Measurements from ENCODE around the gene NXN.
A peak's percentile ranks its signal among the peaks of the same experiment; 100 is the strongest.

The NXN gene

GRCh38 chr17:979539-980405 lies at the start of gene NXN:
Gene NXN (minus strand): TSS chr17:979776.
- Histone ChIP-seq H3K27ac (ENCODE audit: low read depth, low read length) (peak within 1 kb of the TSS; percentile 87; the same call in 1 of the 2 replicates), H3K36me3 (ENCODE audit: control insufficient read depth, insufficient read depth, low read length) (no peaks in the 10 kb centered on the region), H3K9ac (ENCODE audit: low read length) (peak within 1 kb of the TSS; percentile 97), H3K9me3 (ENCODE audit: control insufficient read depth, insufficient read depth, low read depth, low read length) (no peaks in the 10 kb centered on the region), H3K27me3 (ENCODE audit: control insufficient read depth, insufficient read depth, low read length) (no peaks in the 10 kb centered on the region), H3K4me3 (ENCODE audit: low read depth, low read length) (peak within 1 kb of the TSS; percentile 97), H3K4me1 (ENCODE audit: control insufficient read depth, insufficient read depth, low read length) (peaks cover 24% of the 10 kb centered on the region)

GRCh38 chr17:1027044-1027443 lies 47.5 kb upstream of the NXN start:
- H3K4me3 ChIP-seq (ENCODE audit: low read depth, low read length) = no peak overlapping the region
- H3K27ac ChIP-seq (ENCODE audit: low read depth, low read length) = no peak overlapping the region
- peaks cover 17% of the 10 kb centered on the region for H3K27me3 ChIP-seq (ENCODE audit: control insufficient read depth, insufficient read depth, low read length)
- H3K36me3 ChIP-seq (ENCODE audit: control insufficient read depth, insufficient read depth, low read length) = no peaks in the 10 kb centered on the region
- H3K4me1 ChIP-seq (ENCODE audit: control insufficient read depth, insufficient read depth, low read length) = 0 out of 2 replicates have a peak, but pooled peaks cover 2% of the 10 kb centered on the region
- H3K9me3 ChIP-seq (ENCODE audit: control insufficient read depth, insufficient read depth, low read depth, low read length) = no peaks in the 10 kb centered on the region
- H3K9ac ChIP-seq (ENCODE audit: low read length) = no peak overlapping the region

GRCh38 chr17:1026599-1026975 lies 47.0 kb upstream of the NXN start:
- Histone ChIP-seq H3K4me1 (ENCODE audit: control insufficient read depth, insufficient read depth, low read length) (0 out of 2 replicates have a peak, but pooled peaks cover 2% of the 10 kb centered on the region), H3K9me3 (ENCODE audit: control insufficient read depth, insufficient read depth, low read depth, low read length) (no peaks in the 10 kb centered on the region), H3K27ac (ENCODE audit: low read depth, low read length) (no peak overlapping the region), H3K9ac (ENCODE audit: low read length) (no peak overlapping the region), H3K36me3 (ENCODE audit: control insufficient read depth, insufficient read depth, low read length) (no peaks in the 10 kb centered on the region), H3K4me3 (ENCODE audit: low read depth, low read length) (no peak overlapping the region), H3K27me3 (ENCODE audit: control insufficient read depth, insufficient read depth, low read length) (peaks cover 15% of the 10 kb centered on the region)

- peaks cover 11% of the 10 kb centered on the region for H3K27me3 ChIP-seq (ENCODE audit: control insufficient read depth, insufficient read depth, low read length)
- 0 out of 2 replicates have a peak, but pooled peaks cover 2% of the 10 kb centered on the region for H3K4me1 ChIP-seq (ENCODE audit: control insufficient read depth, insufficient read depth, low read length)
- H3K9ac ChIP-seq (ENCODE audit: low read length) = no peak overlapping the region
- no peak overlapping the region for H3K4me3 ChIP-seq (ENCODE audit: low read depth, low read length)
- H3K36me3 ChIP-seq (ENCODE audit: control insufficient read depth, insufficient read depth, low read length) = no peaks in the 10 kb centered on the region
- no peak overlapping the region for H3K27ac ChIP-seq (ENCODE audit: low read depth, low read length)
- H3K9me3 ChIP-seq (ENCODE audit: control insufficient read depth, insufficient read depth, low read depth, low read length) = no peaks in the 10 kb centered on the region
Measured at GRCh38 chr17:1025733-1026598, 46.4 kb upstream of the NXN start.

DNA sequence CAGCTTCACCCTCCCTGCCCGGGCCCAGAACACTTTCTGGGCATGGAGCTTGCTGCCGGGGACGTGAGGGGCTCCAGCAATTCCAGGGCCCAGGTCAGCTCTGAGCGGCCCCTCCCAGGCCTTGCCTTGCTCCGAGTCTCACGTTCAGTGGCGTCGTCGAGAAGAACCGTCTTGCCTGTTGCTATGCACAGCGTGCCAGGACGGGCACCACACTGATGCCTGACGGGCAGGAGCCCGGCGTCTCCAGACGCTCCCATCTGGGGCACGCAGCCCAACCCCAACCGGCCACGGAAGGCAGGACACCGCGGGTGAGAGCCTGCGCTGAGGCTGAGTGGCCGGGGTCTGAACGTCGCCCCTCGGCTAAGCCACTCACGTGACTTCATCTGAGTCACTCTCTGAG lies 44.5 kb upstream of the NXN start:
- H3K4me1 ChIP-seq (ENCODE audit: control insufficient read depth, insufficient read depth, low read length) = 0 out of 2 replicates have a peak, but pooled peaks cover 2% of the 10 kb centered on the region
- H3K9ac ChIP-seq (ENCODE audit: low read length) = no peak overlapping the region
- no peaks in the 10 kb centered on the region for H3K9me3 ChIP-seq (ENCODE audit: control insufficient read depth, insufficient read depth, low read depth, low read length)
- no peak overlapping the region for H3K4me3 ChIP-seq (ENCODE audit: low read depth, low read length)
- no peaks in the 10 kb centered on the region for H3K27me3 ChIP-seq (ENCODE audit: control insufficient read depth, insufficient read depth, low read length)
- H3K36me3 ChIP-seq (ENCODE audit: control insufficient read depth, insufficient read depth, low read length) = no peaks in the 10 kb centered on the region
- no peak overlapping the region for H3K27ac ChIP-seq (ENCODE audit: low read depth, low read length)

GRCh38 chr17:1022278-1023024 lies 42.9 kb upstream of the NXN start:
- H3K9ac ChIP-seq (ENCODE audit: low read length) = no peak overlapping the region
- no peaks in the 10 kb centered on the region for H3K36me3 ChIP-seq (ENCODE audit: control insufficient read depth, insufficient read depth, low read length)

GRCh38 chr17:1021147-1021546 lies 41.6 kb upstream of the NXN start:
- Histone ChIP-seq H3K36me3 (ENCODE audit: control insufficient read depth, insufficient read depth, low read length) (no peaks in the 10 kb centered on the region), H3K4me1 (ENCODE audit: control insufficient read depth, insufficient read depth, low read length) (0 out of 2 replicates have a peak, but pooled peaks cover 2% of the 10 kb centered on the region), H3K27ac (ENCODE audit: low read depth, low read length) (no peak overlapping the region), H3K4me3 (ENCODE audit: low read depth, low read length) (no peak overlapping the region), H3K9me3 (ENCODE audit: control insufficient read depth, insufficient read depth, low read depth, low read length) (no peaks in the 10 kb centered on the region), H3K27me3 (ENCODE audit: control insufficient read depth, insufficient read depth, low read length) (no peaks in the 10 kb centered on the region), H3K9ac (ENCODE audit: low read length) (no peak overlapping the region)

More at GRCh38 chr17:1022278-1023024, 42.9 kb upstream of the NXN start:
- Histone ChIP-seq H3K27me3 (ENCODE audit: control insufficient read depth, insufficient read depth, low read length) (no peaks in the 10 kb centered on the region), H3K27ac (ENCODE audit: low read depth, low read length) (no peak overlapping the region), H3K4me3 (ENCODE audit: low read depth, low read length) (no peak overlapping the region), H3K4me1 (ENCODE audit: control insufficient read depth, insufficient read depth, low read length) (0 out of 2 replicates have a peak, but pooled peaks cover 2% of the 10 kb centered on the region), H3K9me3 (ENCODE audit: control insufficient read depth, insufficient read depth, low read depth, low read length) (no peaks in the 10 kb centered on the region)

- H3K9ac ChIP-seq (ENCODE audit: low read length) = no peak overlapping the region
- H3K4me3 ChIP-seq (ENCODE audit: low read depth, low read length) = no peak overlapping the region
- no peaks in the 10 kb centered on the region for H3K36me3 ChIP-seq (ENCODE audit: control insufficient read depth, insufficient read depth, low read length)
- H3K9me3 ChIP-seq (ENCODE audit: control insufficient read depth, insufficient read depth, low read depth, low read length) = no peaks in the 10 kb centered on the region
- no peak overlapping the region for H3K27ac ChIP-seq (ENCODE audit: low read depth, low read length)
- H3K27me3 ChIP-seq (ENCODE audit: control insufficient read depth, insufficient read depth, low read length) = no peaks in the 10 kb centered on the region
- no peaks in the 10 kb centered on the region for H3K4me1 ChIP-seq (ENCODE audit: control insufficient read depth, insufficient read depth, low read length)
Measured at GRCh38 chr17:1019451-1019850, 39.9 kb upstream of the NXN start.

DNA sequence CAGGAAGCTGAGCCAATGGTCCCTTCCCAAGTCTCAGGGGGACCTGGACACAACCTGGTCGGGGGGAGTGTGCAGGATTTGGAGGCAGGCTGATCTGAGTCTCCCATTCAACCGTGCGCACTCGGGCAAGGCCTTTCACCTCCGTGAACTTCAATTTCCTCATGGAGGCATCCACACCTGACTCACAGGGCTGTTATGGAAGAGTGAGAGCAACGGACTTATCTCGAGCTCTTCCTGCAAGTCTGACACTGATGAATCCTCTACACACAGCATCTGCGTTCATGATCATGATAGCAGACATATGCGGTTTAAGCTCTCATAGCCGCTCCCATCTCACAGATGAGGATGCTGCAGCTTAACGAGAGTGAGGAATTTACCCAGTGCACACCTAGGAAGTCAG lies 39.0 kb upstream of the NXN start:
- Histone ChIP-seq H3K4me1 (ENCODE audit: control insufficient read depth, insufficient read depth, low read length) (no peaks in the 10 kb centered on the region), H3K9ac (ENCODE audit: low read length) (no peak overlapping the region), H3K4me3 (ENCODE audit: low read depth, low read length) (no peak overlapping the region), H3K36me3 (ENCODE audit: control insufficient read depth, insufficient read depth, low read length) (no peaks in the 10 kb centered on the region), H3K27me3 (ENCODE audit: control insufficient read depth, insufficient read depth, low read length) (no peaks in the 10 kb centered on the region), H3K9me3 (ENCODE audit: control insufficient read depth, insufficient read depth, low read depth, low read length) (no peaks in the 10 kb centered on the region), H3K27ac (ENCODE audit: low read depth, low read length) (no peak overlapping the region)

GRCh38 chr17:1013729-1014090 lies 34.1 kb upstream of the NXN start:
- Histone ChIP-seq H3K27ac (ENCODE audit: low read depth, low read length) (no peak overlapping the region), H3K4me3 (ENCODE audit: low read depth, low read length) (no peak overlapping the region), H3K9ac (ENCODE audit: low read length) (no peak overlapping the region), H3K9me3 (ENCODE audit: control insufficient read depth, insufficient read depth, low read depth, low read length) (no peaks in the 10 kb centered on the region), H3K36me3 (ENCODE audit: control insufficient read depth, insufficient read depth, low read length) (peaks cover 8% of the 10 kb centered on the region), H3K27me3 (ENCODE audit: control insufficient read depth, insufficient read depth, low read length) (no peaks in the 10 kb centered on the region), H3K4me1 (ENCODE audit: control insufficient read depth, insufficient read depth, low read length) (no peaks in the 10 kb centered on the region)

All from HUES6 (cell line).